Activated T-helper 1 cell treated with anti-CD3 and anti-CD28 coated beads, Interleukin-12 subunit alpha, Interleukin-12 subunit beta, Interleukin-2, Interleukin-4 antibody, amounts not matched to agents 30 ng/mL and 10 ng/mL and 1 ng/mL, durations not matched to agents 14 hours and 24 hours and 36 hours (primary cell): Measurements from ENCODE around the gene TRMU. TPM values are rescaled to one million over a fixed set of nuclear protein-coding genes. Genes with fewer than 3 reads are reported as not detected.
"Not testable (repeated sequence)": the region's sequence is repeated elsewhere in the genome, so short reads cannot be mapped to it uniquely, and the experiment has no call there.

Experiments
- DNase-seq: peaks from one replicate; pipeline ENCODE4 v3.0.0; 2021; ENCODE audit warnings: low spot score
- H3K27ac Mint-ChIP-seq: one replicate; pipeline ENCODE4 v1.8.0; 2021; ENCODE audit warnings: mild to moderate bottlenecking, mixed read lengths
- H3K27me3 Mint-ChIP-seq: one replicate; pipeline ENCODE4 v1.8.0; 2022; ENCODE audit warnings: mild to moderate bottlenecking, moderate library complexity, mixed read lengths; ENCODE audit not compliant: insufficient read depth
- H3K36me3 Mint-ChIP-seq: one replicate; pipeline ENCODE4 v1.8.0; 2021; ENCODE audit warnings: low read depth, mixed read lengths
- H3K4me1 Mint-ChIP-seq: one replicate; pipeline ENCODE4 v1.8.0; 2021; ENCODE audit warnings: low read depth, mixed read lengths
- H3K4me3 Mint-ChIP-seq: one replicate; pipeline ENCODE4 v1.8.0; 2021; ENCODE audit warnings: mild to moderate bottlenecking, moderate library complexity, mixed read lengths
- H3K9me3 Mint-ChIP-seq: one replicate; pipeline ENCODE4 v1.8.0; 2021; ENCODE audit warnings: mixed read lengths
- intact Hi-C: fragments of 100-400 bp; cut with micrococcal nuclease; formaldehyde crosslinking; loops from one replicate; pipeline ENCODE4 v1.15.1; 2024
- total RNA-seq: library from RNA; stranded (reverse); gene quantifications from 2 replicates; pipeline ENCODE4 v1.2.3, GENCODE V29; 2022

Gene TRMU
- total RNA-seq, 1 donor from 2014 or later, result 85.5 TPM

GRCh38 chr22:46387748-46388147, 52.2 kb downstream of the TRMU start:
- peaks cover 2% of the 10 kb centered on the region for H3K27me3 Mint-ChIP-seq

GRCh38 chr22:46388647-46389046, 53.1 kb downstream of the TRMU start:
- Mint-ChIP-seq H3K36me3 (no peaks in the 10 kb centered on the region), H3K4me1 (no peaks in the 10 kb centered on the region), H3K9me3 (no peaks in the 10 kb centered on the region), H3K27ac (no peak overlapping the region), H3K27me3 (peaks cover 2% of the 10 kb centered on the region), H3K4me3 (no peak overlapping the region)
- DNase-seq, result no peak
- intact Hi-C loops, result no loop called here

More at GRCh38 chr22:46387748-46388147, 52.2 kb downstream of the TRMU start:
- no peaks in the 10 kb centered on the region for H3K9me3 Mint-ChIP-seq
- no peak overlapping the region for H3K4me3 Mint-ChIP-seq
- H3K4me1 Mint-ChIP-seq, result no peaks in the 10 kb centered on the region
- DNase-seq, result no peak
- H3K36me3 Mint-ChIP-seq, result no peaks in the 10 kb centered on the region
- no peak overlapping the region for H3K27ac Mint-ChIP-seq
- intact Hi-C loops, result no loop called here

GRCh38 chr22:46389081-46389480, 53.6 kb downstream of the TRMU start:
- peaks cover 2% of the 10 kb centered on the region for H3K27me3 Mint-ChIP-seq
- no peaks in the 10 kb centered on the region for H3K9me3 Mint-ChIP-seq
- H3K27ac Mint-ChIP-seq, result no peak overlapping the region
- DNase-seq, result no peak
- no peak overlapping the region for H3K4me3 Mint-ChIP-seq
- intact Hi-C loops, result no loop called here
- H3K36me3 Mint-ChIP-seq, result no peaks in the 10 kb centered on the region
- no peaks in the 10 kb centered on the region for H3K4me1 Mint-ChIP-seq

GRCh38 chr22:46390105-46390651, 54.7 kb downstream of the TRMU start:
- intact Hi-C loops, result no loop called here
- H3K27ac Mint-ChIP-seq, result no peak overlapping the region

GRCh38 chr22:46390652-46391301, 55.3 kb downstream of the TRMU start:
- Mint-ChIP-seq H3K36me3 (no peaks in the 10 kb centered on the region), H3K27me3 (peaks cover 2% of the 10 kb centered on the region), H3K4me1 (no peaks in the 10 kb centered on the region), H3K9me3 (no peaks in the 10 kb centered on the region), H3K4me3 (no peak overlapping the region), H3K27ac (no peak overlapping the region)
- intact Hi-C loops, result no loop called here
- DNase-seq, result no peak

More at GRCh38 chr22:46390105-46390651, 54.7 kb downstream of the TRMU start:
- no peak for DNase-seq
- H3K4me1 Mint-ChIP-seq, result no peaks in the 10 kb centered on the region
- H3K36me3 Mint-ChIP-seq, result no peaks in the 10 kb centered on the region
- H3K9me3 Mint-ChIP-seq, result no peaks in the 10 kb centered on the region
- no peak overlapping the region for H3K4me3 Mint-ChIP-seq
- peaks cover 2% of the 10 kb centered on the region for H3K27me3 Mint-ChIP-seq

GRCh38 chr22:46391486-46392136, 56.1 kb downstream of the TRMU start:
- Mint-ChIP-seq H3K36me3 (no peaks in the 10 kb centered on the region), H3K4me3 (no peak overlapping the region), H3K4me1 (no peaks in the 10 kb centered on the region), H3K27ac (no peak overlapping the region), H3K27me3 (peaks cover 2% of the 10 kb centered on the region), H3K9me3 (no peaks in the 10 kb centered on the region)
- intact Hi-C loops, result no loop called here
- DNase-seq, result no peak

GRCh38 chr22:46392137-46392844, 56.8 kb downstream of the TRMU start:
- H3K9me3 Mint-ChIP-seq, result no peaks in the 10 kb centered on the region
- no peak overlapping the region for H3K4me3 Mint-ChIP-seq
- H3K4me1 Mint-ChIP-seq, result no peaks in the 10 kb centered on the region
- peaks cover 2% of the 10 kb centered on the region for H3K27me3 Mint-ChIP-seq
- H3K36me3 Mint-ChIP-seq, result no peaks in the 10 kb centered on the region
- no peak overlapping the region for H3K27ac Mint-ChIP-seq
- no peak for DNase-seq
- intact Hi-C loops, result no loop called here

GRCh38 chr22:46393873-46394272, 58.4 kb downstream of the TRMU start:
- H3K36me3 Mint-ChIP-seq, result no peaks in the 10 kb centered on the region
- DNase-seq, result no peak
- no peaks in the 10 kb centered on the region for H3K9me3 Mint-ChIP-seq
- H3K4me1 Mint-ChIP-seq, result no peaks in the 10 kb centered on the region
- no peak overlapping the region for H3K27ac Mint-ChIP-seq
- no peak overlapping the region for H3K4me3 Mint-ChIP-seq
- intact Hi-C loops, result no loop called here
- H3K27me3 Mint-ChIP-seq, result peaks cover 2% of the 10 kb centered on the region

GRCh38 chr22:46394622-46395021, 59.1 kb downstream of the TRMU start:
- no peaks in the 10 kb centered on the region for H3K9me3 Mint-ChIP-seq
- no peak overlapping the region for H3K27ac Mint-ChIP-seq
- no peak overlapping the region for H3K4me3 Mint-ChIP-seq
- H3K4me1 Mint-ChIP-seq, result no peaks in the 10 kb centered on the region
- H3K36me3 Mint-ChIP-seq, result no peaks in the 10 kb centered on the region
- intact Hi-C loops, result no loop called here
- no peak for DNase-seq
- H3K27me3 Mint-ChIP-seq, result peaks cover 2% of the 10 kb centered on the region

GRCh38 chr22:46395145-46395544, 59.6 kb downstream of the TRMU start:
- DNase-seq, result no peak
- H3K27me3 Mint-ChIP-seq, result peaks cover 2% of the 10 kb centered on the region
- no peak overlapping the region for H3K4me3 Mint-ChIP-seq
- intact Hi-C loops, result no loop called here
- H3K4me1 Mint-ChIP-seq, result no peaks in the 10 kb centered on the region
- no peaks in the 10 kb centered on the region for H3K9me3 Mint-ChIP-seq
- no peaks in the 10 kb centered on the region for H3K36me3 Mint-ChIP-seq
- no peak overlapping the region for H3K27ac Mint-ChIP-seq

GRCh38 chr22:46397049-46397448, 61.5 kb downstream of the TRMU start:
- H3K27ac Mint-ChIP-seq, H3K9me3 Mint-ChIP-seq, H3K4me1 Mint-ChIP-seq, H3K4me3 Mint-ChIP-seq, intact Hi-C loops, H3K27me3 Mint-ChIP-seq, DNase-seq, H3K36me3 Mint-ChIP-seq: not testable (repeated sequence)

- intact Hi-C loops, result no loop called here
- Mint-ChIP-seq H3K4me3 (no peak overlapping the region), H3K27ac (no peak overlapping the region), H3K9me3 (no peaks in the 10 kb centered on the region), H3K27me3 (peaks cover 5% of the 10 kb centered on the region), H3K4me1 (no peaks in the 10 kb centered on the region), H3K36me3 (no peaks in the 10 kb centered on the region)
- DNase-seq, result no peak
These were observed 62.0 kb downstream of the TRMU start for GRCh38 chr22:46397514-46397913.

GRCh38 chr22:46397951-46398350, 62.4 kb downstream of the TRMU start:
- peaks cover 5% of the 10 kb centered on the region for H3K27me3 Mint-ChIP-seq
- H3K27ac Mint-ChIP-seq, result no peak overlapping the region
- no peak for DNase-seq
- no peaks in the 10 kb centered on the region for H3K36me3 Mint-ChIP-seq
- H3K4me3 Mint-ChIP-seq, result no peak overlapping the region
- H3K9me3 Mint-ChIP-seq, result no peaks in the 10 kb centered on the region
- H3K4me1 Mint-ChIP-seq, result no peaks in the 10 kb centered on the region
- intact Hi-C loops, result no loop called here
